ENCODE results near the gene RAMAC. TPM values are rescaled to one million over a fixed set of nuclear protein-coding genes. Genes with fewer than 3 reads are reported as not detected.

RAMAC gene
- total RNA-seq, 5 donors from 2014 or later (not counting 1 experiment from before 2014, with no cell fraction given) = 15.7 to 21.4 (median 17.4) TPM

- CTCF ChIA-PET = no interaction called here
Observed at GRCh38 chr15:82951472-82952157, 34.4 kb upstream of the RAMAC start.

GRCh38 chr15:82952158-82953081 lies 33.6 kb upstream of the RAMAC start, which contains the start of gene HOMER2:
Gene HOMER2 (minus strand): TSS chr15:82952720. CDS start chr15:82952535, 185 bp downstream.
- WGBS (ENCODE audit: insufficient coverage) = 2% methylated on average over 117 of the region's 119 CpGs
- peak within 1 kb of the TSS in 1 of 2 donors; percentile 64 for H3K4me3 ChIP-seq (ENCODE audit: control insufficient read depth in 1 of 2, extremely low read depth in 1 of 2, low read length in 1 of 2)
- ChIA-PET CTCF (interaction anchor here in 1 of 2 donors (1.2 kb wide), 1 partner anchor 47 kb away, joined by 3 read pairs; no protein-coding TSS in a partner anchor), POLR2A (no interaction called here)
- H3K36me3 Mint-ChIP-seq = no peaks in the 10 kb centered on the region
- peaks cover 3 to 13% of the 10 kb centered on the region in 2 donors for H3K27me3 Mint-ChIP-seq
- no peaks in the 10 kb centered on the region for H3K36me3 ChIP-seq (ENCODE audit: control insufficient read depth in 2 of 2, extremely low read depth in 1 of 2, insufficient read depth in 1 of 2, low read length in 1 of 2)
- no peak within 1 kb of the TSS for H3K27ac ChIP-seq (ENCODE audit: low read length)
- peak; percentile 62 to 80 (median 70) for ATAC-seq (replicated peaks in 1 of 4)
- peaks cover 0 to 9% of the 10 kb centered on the region in 2 experiments for H3K4me1 ChIP-seq (ENCODE audit: control insufficient read depth in 1 of 2, extremely low read depth in 1 of 2, insufficient read depth in 2 of 2, low read length in 2 of 2)
- DNase-seq = peak in 10 of 35 experiments; percentile 1 to 24 (median 2)
- H3K27me3 ChIP-seq (replicated peaks in 1 of 2; ENCODE audit: control insufficient read depth in 2 of 2, extremely low read depth in 1 of 2, insufficient read depth in 2 of 2, low read length in 1 of 2) = peaks cover 0 to 31% of the 10 kb centered on the region in 2 experiments
- no peaks in the 10 kb centered on the region for H3K9me3 ChIP-seq
- no peaks in the 10 kb centered on the region for H3K9me3 Mint-ChIP-seq
- peak within 1 kb of the TSS; percentile 58 to 75 (median 73) for H3K4me3 Mint-ChIP-seq
- H3K27ac Mint-ChIP-seq = no peak within 1 kb of the TSS
- H3K4me1 Mint-ChIP-seq = peaks cover 0 to 4% (median 2%) of the 10 kb centered on the region in 3 donors

More at GRCh38 chr15:82951472-82952157, 34.4 kb upstream of the RAMAC start:
- H3K27me3 ChIP-seq (replicated peaks in 1 of 2; ENCODE audit: control insufficient read depth in 2 of 2, extremely low read depth in 1 of 2, insufficient read depth in 2 of 2, low read length in 1 of 2) = peaks cover 0 to 31% of the 10 kb centered on the region in 2 experiments
- peaks cover 0 to 9% of the 10 kb centered on the region in 2 experiments for H3K4me1 ChIP-seq (ENCODE audit: control insufficient read depth in 1 of 2, extremely low read depth in 1 of 2, insufficient read depth in 2 of 2, low read length in 2 of 2)
- no peak for ATAC-seq (replicated peaks in 1 of 4)
- H3K36me3 ChIP-seq (ENCODE audit: control insufficient read depth in 2 of 2, extremely low read depth in 1 of 2, insufficient read depth in 1 of 2, low read length in 1 of 2) = no peaks in the 10 kb centered on the region
- no peak overlapping the region for H3K27ac Mint-ChIP-seq
- no peaks in the 10 kb centered on the region for H3K9me3 Mint-ChIP-seq
- H3K4me3 Mint-ChIP-seq = peak overlapping the region in 2 of 3 donors; percentile 73 to 75
- no peaks in the 10 kb centered on the region for H3K9me3 ChIP-seq
- WGBS (ENCODE audit: insufficient coverage) = 54% methylated on average over 4 of the region's 13 CpGs
- DNase-seq = no peak
- POLR2A ChIA-PET = no interaction called here
- no peaks in the 10 kb centered on the region for H3K36me3 Mint-ChIP-seq
- no peak overlapping the region for H3K27ac ChIP-seq (ENCODE audit: low read length)
- peak overlapping the region in 1 of 2 donors; percentile 64 for H3K4me3 ChIP-seq (ENCODE audit: control insufficient read depth in 1 of 2, extremely low read depth in 1 of 2, low read length in 1 of 2)
- peaks cover 0 to 4% (median 2%) of the 10 kb centered on the region in 3 donors for H3K4me1 Mint-ChIP-seq
- peaks cover 8 to 20% of the 10 kb centered on the region in 2 donors for H3K27me3 Mint-ChIP-seq

- Histone ChIP-seq H3K4me1 (ENCODE audit: control insufficient read depth in 1 of 2, extremely low read depth in 1 of 2, insufficient read depth in 2 of 2, low read length in 2 of 2) (no peaks in the 10 kb centered on the region), H3K9me3 (no peaks in the 10 kb centered on the region), H3K27ac (ENCODE audit: low read length) (no peak overlapping the region), H3K36me3 (ENCODE audit: control insufficient read depth in 2 of 2, extremely low read depth in 1 of 2, insufficient read depth in 1 of 2, low read length in 1 of 2) (no peaks in the 10 kb centered on the region), H3K4me3 (ENCODE audit: control insufficient read depth in 1 of 2, extremely low read depth in 1 of 2, low read length in 1 of 2) (no peak overlapping the region), H3K27me3 (replicated peaks in 1 of 2; ENCODE audit: control insufficient read depth in 2 of 2, extremely low read depth in 1 of 2, insufficient read depth in 2 of 2, low read length in 1 of 2) (peaks cover 0 to 2% of the 10 kb centered on the region in 2 experiments)
- ChIA-PET POLR2A (no interaction called here), CTCF (no interaction called here)
- H3K4me1 Mint-ChIP-seq = no peaks in the 10 kb centered on the region
- H3K27ac Mint-ChIP-seq = no peak overlapping the region
- no CpG with 5 or more reads among the region's 1 CpG for WGBS (ENCODE audit: insufficient coverage)
- no peak overlapping the region for H3K4me3 Mint-ChIP-seq
- ATAC-seq (replicated peaks in 1 of 4) (no peak), DNase-seq (no peak)
- H3K36me3 Mint-ChIP-seq = peaks cover 8% of the 10 kb centered on the region
- peaks cover 0 to 2% of the 10 kb centered on the region in 2 donors for H3K27me3 Mint-ChIP-seq
- no peaks in the 10 kb centered on the region for H3K9me3 Mint-ChIP-seq
Observed at GRCh38 chr15:82958638-82959037, 27.4 kb upstream of the RAMAC start.

GRCh38 chr15:82959423-82959822 lies 26.6 kb upstream of the RAMAC start:
- H3K27me3 Mint-ChIP-seq = peaks cover 0 to under 1% of the 10 kb centered on the region in 2 donors
- POLR2A ChIA-PET = no interaction called here
- Histone ChIP-seq H3K27ac (ENCODE audit: low read length) (no peak overlapping the region), H3K36me3 (ENCODE audit: control insufficient read depth in 2 of 2, extremely low read depth in 1 of 2, insufficient read depth in 1 of 2, low read length in 1 of 2) (no peaks in the 10 kb centered on the region), H3K4me3 (ENCODE audit: control insufficient read depth in 1 of 2, extremely low read depth in 1 of 2, low read length in 1 of 2) (no peak overlapping the region), H3K9me3 (no peaks in the 10 kb centered on the region), H3K27me3 (replicated peaks in 1 of 2; ENCODE audit: control insufficient read depth in 2 of 2, extremely low read depth in 1 of 2, insufficient read depth in 2 of 2, low read length in 1 of 2) (no peaks in the 10 kb centered on the region), H3K4me1 (ENCODE audit: control insufficient read depth in 1 of 2, extremely low read depth in 1 of 2, insufficient read depth in 2 of 2, low read length in 2 of 2) (no peaks in the 10 kb centered on the region)
- peaks cover 8% of the 10 kb centered on the region for H3K36me3 Mint-ChIP-seq
- no peaks in the 10 kb centered on the region for H3K4me1 Mint-ChIP-seq
- H3K27ac Mint-ChIP-seq = no peak overlapping the region
- DNase-seq (no peak), ATAC-seq (replicated peaks in 1 of 4) (no peak)
- no peak overlapping the region for H3K4me3 Mint-ChIP-seq
- 96% methylated on average over 5 of the region's 5 CpGs for WGBS (ENCODE audit: insufficient coverage)
- CTCF ChIA-PET = no interaction called here
- H3K9me3 Mint-ChIP-seq = no peaks in the 10 kb centered on the region

GRCh38 chr15:82960766-82961165 lies 25.2 kb upstream of the RAMAC start:
- H3K36me3 Mint-ChIP-seq = peaks cover 8% of the 10 kb centered on the region
- H3K27ac Mint-ChIP-seq = no peak overlapping the region
- DNase-seq (no peak), ATAC-seq (replicated peaks in 1 of 4) (no peak)
- Histone ChIP-seq H3K27me3 (replicated peaks in 1 of 2; ENCODE audit: control insufficient read depth in 2 of 2, extremely low read depth in 1 of 2, insufficient read depth in 2 of 2, low read length in 1 of 2) (no peaks in the 10 kb centered on the region), H3K4me3 (ENCODE audit: control insufficient read depth in 1 of 2, extremely low read depth in 1 of 2, low read length in 1 of 2) (no peak overlapping the region), H3K4me1 (ENCODE audit: control insufficient read depth in 1 of 2, extremely low read depth in 1 of 2, insufficient read depth in 2 of 2, low read length in 2 of 2) (no peaks in the 10 kb centered on the region), H3K27ac (ENCODE audit: low read length) (no peak overlapping the region), H3K36me3 (ENCODE audit: control insufficient read depth in 2 of 2, extremely low read depth in 1 of 2, insufficient read depth in 1 of 2, low read length in 1 of 2) (no peaks in the 10 kb centered on the region), H3K9me3 (no peaks in the 10 kb centered on the region)
- no peak overlapping the region for H3K4me3 Mint-ChIP-seq
- H3K4me1 Mint-ChIP-seq = peaks cover 0 to under 1% (median 0%) of the 10 kb centered on the region in 3 donors
- H3K27me3 Mint-ChIP-seq = no peaks in the 10 kb centered on the region
- POLR2A ChIA-PET = no interaction called here
- WGBS (ENCODE audit: insufficient coverage) = 88% methylated on average over 2 of the region's 3 CpGs
- no peaks in the 10 kb centered on the region for H3K9me3 Mint-ChIP-seq
- CTCF ChIA-PET = no interaction called here
